Thyroid gland (tissue), 4 donors: Measurements from ENCODE around the gene CAPZB. TPM values are rescaled to one million over a fixed set of nuclear protein-coding genes. Genes with fewer than 3 reads are reported as not detected.

Source experiments
- DNase-seq, 2 donors: peaks; one replicate each; pipeline ENCODE4 v3.0.0-alpha.2; 2019
- H3K27ac ChIP-seq, 3 donors: fragments of 200-600 bp; sonication (generic); 1 replicate in 2 of 3; 2 replicates in 1 of 3; pipeline ENCODE4 v1.5.1; 2016 to 2019; ENCODE audit warnings: mild to moderate bottlenecking in 1 of 3, moderate library complexity in 1 of 3
- H3K27me3 ChIP-seq: fragments of 200-600 bp; sonication (generic); one replicate; pipeline ENCODE4 v1.5.1; 2019
- H3K36me3 ChIP-seq, 2 donors: fragments of 200-600 bp; sonication (generic); one replicate each; pipeline ENCODE4 v1.5.1; 2016 to 2019
- H3K4me1 ChIP-seq, 2 donors: fragments of 200-600 bp; sonication (generic); one replicate each; pipeline ENCODE4 v1.5.1; 2017 to 2019
- H3K4me3 ChIP-seq, 3 donors: fragments of 200-600 bp; sonication (generic); replicated peaks in 1 of 3; 1 replicate in 2 of 3; 2 replicates in 1 of 3; pipeline ENCODE4 v1.5.1; 2016; ENCODE audit warnings: mild to moderate bottlenecking in 1 of 3
- H3K9me3 ChIP-seq: fragments of 200-600 bp; sonication (generic); one replicate; pipeline ENCODE4 v1.5.1; 2017
- CTCF ChIP-seq, 6 experiments: fragments of 200-600 bp in 3 of 6; fragments of 450-650 bp in 3 of 6; sonication (generic) in 3 of 6; IDR thresholded peaks; one replicate each; pipeline ENCODE4 v1.5.1; 2016 to 2019; ENCODE audit warnings: antibody characterized with exemption in 6 of 6, mild to moderate bottlenecking in 2 of 6, inconsistent platforms in 1 of 6, moderate library complexity in 1 of 6
- POLR2A ChIP-seq, 2 donors: fragments of 450-650 bp; IDR thresholded peaks; one replicate each; pipeline ENCODE4 v1.6.1; 2017; ENCODE audit warnings: antibody characterized with exemption in 2 of 2, mild to moderate bottlenecking in 2 of 2, moderate library complexity in 1 of 2
- WGBS, 2 donors: methylation state at CpG; one replicate each; pipeline ENCODE4 v1.1.5; 2017; 5-methylcytosine and 5-hydroxymethylcytosine counted together
- intact Hi-C: fragments of 100-400 bp; cut with DNase I; formaldehyde crosslinking; loops from one replicate; pipeline ENCODE4 v1.15.1; 2023
- total RNA-seq, 4 donors: library from RNA; depleted of rRNA; stranded (reverse); fragments of >200 nt; gene quantifications; one replicate each; pipeline ENCODE4 v1.2.3, GENCODE V29; 2016

The CAPZB gene
- total RNA-seq, 4 donors from 2014 or later = 75.4 to 116 (median 93.1) TPM

GRCh38 chr1:19432943-19433718, 52.2 kb downstream of the CAPZB start:
- Histone ChIP-seq H3K27ac (peak overlapping the region; percentile 46 to 78 (median 53)), H3K27me3 (no peaks in the 10 kb centered on the region), H3K4me1 (peaks cover 79 to 92% of the 10 kb centered on the region in 2 donors), H3K9me3 (no peaks in the 10 kb centered on the region), H3K36me3 (no peaks in the 10 kb centered on the region), H3K4me3 (no peak overlapping the region)
- no peak for DNase-seq
- 65 to 69% methylated on average over 15 of the region's 15 CpGs for WGBS, 2 donors
- TF ChIP-seq POLR2A (IDR thresholded peaks at IDR 0.05) (no peak), CTCF (IDR thresholded peaks at IDR 0.05) (no peak)
- intact Hi-C loops = loop anchor here (5.0 kb wide), 1 partner anchor 36 kb away; no protein-coding TSS in a partner anchor

GRCh38 chr1:19430121-19431068, 54.9 kb downstream of the CAPZB start:
- no peak overlapping the region for H3K4me3 ChIP-seq
- intact Hi-C loops = loop anchor here (5.0 kb wide), 1 partner anchor 33 kb away; no protein-coding TSS in a partner anchor
- H3K9me3 ChIP-seq = no peaks in the 10 kb centered on the region
- no peaks in the 10 kb centered on the region for H3K27me3 ChIP-seq
- H3K27ac ChIP-seq = peak overlapping the region; percentile 61 to 78 (median 75)
- WGBS, 2 donors = 32 to 40% methylated on average over 16 of the region's 16 CpGs
- H3K36me3 ChIP-seq = no peaks in the 10 kb centered on the region
- TF ChIP-seq POLR2A (IDR thresholded peaks at IDR 0.05) = no peak
- TF ChIP-seq CTCF (IDR thresholded peaks at IDR 0.05) = no peak
- peak; percentile 51 to 55 for DNase-seq
- H3K4me1 ChIP-seq = peaks cover 78 to 91% of the 10 kb centered on the region in 2 donors

- Histone ChIP-seq H3K27ac (peak overlapping the region; percentile 73 to 78 (median 75)), H3K27me3 (no peaks in the 10 kb centered on the region), H3K9me3 (no peaks in the 10 kb centered on the region), H3K36me3 (no peaks in the 10 kb centered on the region), H3K4me1 (peaks cover 82 to 91% of the 10 kb centered on the region in 2 donors), H3K4me3 (no peak overlapping the region)
- TF ChIP-seq CTCF (IDR thresholded peaks at IDR 0.05) = no peak
- peak in 1 of 2 donors; percentile 13 for TF ChIP-seq POLR2A (IDR thresholded peaks at IDR 0.05)
- peak; percentile 84 to 86 for DNase-seq
- WGBS, 2 donors = 25 to 31% methylated on average over 4 of the region's 4 CpGs
- intact Hi-C loops = loop anchor here (5.0 kb wide), 1 partner anchor 32 kb away; no protein-coding TSS in a partner anchor
Measured at GRCh38 chr1:19429611-19430010, 55.7 kb downstream of the CAPZB start.

GRCh38 chr1:19427087-19427781, 58.1 kb downstream of the CAPZB start:
- Histone ChIP-seq H3K4me3 (no peak overlapping the region), H3K27me3 (no peaks in the 10 kb centered on the region), H3K4me1 (peaks cover 74 to 89% of the 10 kb centered on the region in 2 donors), H3K36me3 (no peaks in the 10 kb centered on the region), H3K9me3 (no peaks in the 10 kb centered on the region), H3K27ac (peak overlapping the region; percentile 9 to 75 (median 74))
- no peak for TF ChIP-seq CTCF (IDR thresholded peaks at IDR 0.05)
- DNase-seq = no peak
- 84 to 87% methylated on average over 14 of the region's 14 CpGs for WGBS, 2 donors
- intact Hi-C loops = no loop called here
